Activated naive CD4-positive, alpha-beta T cell treated with anti-CD3 and anti-CD28 coated beads, Interleukin-2, amount 10 ng/mL, durations not matched to agents 7 days and 5 days (primary cell): ENCODE data around the gene EFCAB14.

Source experiments
- CTCF ChIA-PET: fragments of 350-600 bp; sonication (Branson Sonifier 250); formaldehyde crosslinking; loops from one replicate; lab custom pipeline; 2021; ENCODE audit warnings: antibody characterized with exemption; lab: Charles Lee
- DNase-seq: peaks from one replicate; pipeline ENCODE4 v3.0.0-alpha.2; 2020
- H3K27ac Mint-ChIP-seq: one replicate; pipeline ENCODE4 v1.8.0; 2021; ENCODE audit warnings: mild to moderate bottlenecking, moderate library complexity, mixed read lengths
- H3K27me3 Mint-ChIP-seq: one replicate; pipeline ENCODE4 v1.8.0; 2021; ENCODE audit warnings: mild to moderate bottlenecking, mixed read lengths
- H3K36me3 Mint-ChIP-seq: one replicate; pipeline ENCODE4 v1.8.0; 2021; ENCODE audit warnings: mixed read lengths
- H3K4me1 Mint-ChIP-seq: one replicate; pipeline ENCODE4 v1.8.0; 2021; ENCODE audit warnings: mixed read lengths
- H3K4me3 Mint-ChIP-seq: one replicate; pipeline ENCODE4 v1.8.0; 2021; ENCODE audit warnings: mild to moderate bottlenecking, moderate library complexity, mixed read lengths
- H3K9me3 Mint-ChIP-seq: one replicate; pipeline ENCODE4 v1.8.0; 2021; ENCODE audit warnings: mixed read lengths

Gene EFCAB14

GRCh38 chr1:46687093-46687659 is 31.7 kb downstream of the EFCAB14 start:
- H3K4me1 Mint-ChIP-seq: peaks cover 22% of the 10 kb centered on the region
- H3K9me3 Mint-ChIP-seq: no peaks in the 10 kb centered on the region
- peak overlapping the region; percentile 20 for H3K27ac Mint-ChIP-seq
- H3K27me3 Mint-ChIP-seq: no peaks in the 10 kb centered on the region
- H3K36me3 Mint-ChIP-seq: peaks cover 77% of the 10 kb centered on the region
- no peak overlapping the region for H3K4me3 Mint-ChIP-seq
- DNase-seq: no peak
- CTCF ChIA-PET: no interaction called here

DNA sequence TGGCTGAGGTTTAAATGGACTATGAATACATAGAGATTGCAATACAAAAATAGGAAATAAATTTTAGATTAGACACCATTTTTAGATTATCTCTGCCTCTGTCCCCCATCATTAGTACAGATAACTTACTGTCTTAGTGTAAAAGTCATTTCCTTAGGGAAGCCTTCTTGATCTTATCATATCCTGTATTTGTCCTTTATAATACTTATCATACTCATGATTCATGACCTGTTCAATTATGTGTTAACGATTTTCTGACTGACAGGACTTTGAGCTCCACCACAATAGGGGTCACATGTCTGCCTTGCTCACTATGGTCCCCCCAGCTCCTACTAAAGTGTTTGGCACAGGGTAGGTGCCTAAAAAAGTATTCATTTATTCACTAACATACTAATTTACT is 32.7 kb downstream of the EFCAB14 start:
- Mint-ChIP-seq H3K27me3 (no peaks in the 10 kb centered on the region), H3K36me3 (peaks cover 77% of the 10 kb centered on the region), H3K4me1 (peaks cover 22% of the 10 kb centered on the region), H3K9me3 (no peaks in the 10 kb centered on the region), H3K27ac (no peak overlapping the region), H3K4me3 (no peak overlapping the region)
- DNase-seq: no peak
- CTCF ChIA-PET: interaction anchor here (1.5 kb wide), 1 partner anchor 9 kb away, joined by 5 read pairs; no protein-coding TSS in a partner anchor

GRCh38 chr1:46684670-46685069 is 34.2 kb downstream of the EFCAB14 start:
- Mint-ChIP-seq H3K4me1 (peaks cover 22% of the 10 kb centered on the region), H3K4me3 (no peak overlapping the region), H3K36me3 (peaks cover 75% of the 10 kb centered on the region), H3K27ac (no peak overlapping the region), H3K27me3 (no peaks in the 10 kb centered on the region), H3K9me3 (no peaks in the 10 kb centered on the region)
- no peak for DNase-seq
- CTCF ChIA-PET: interaction anchor here (1.3 to 1.5 kb wide), 2 partner anchors 7 to 35 kb away, joined by 5 read pairs; partner anchors contain the start of gene EFCAB14

DNA sequence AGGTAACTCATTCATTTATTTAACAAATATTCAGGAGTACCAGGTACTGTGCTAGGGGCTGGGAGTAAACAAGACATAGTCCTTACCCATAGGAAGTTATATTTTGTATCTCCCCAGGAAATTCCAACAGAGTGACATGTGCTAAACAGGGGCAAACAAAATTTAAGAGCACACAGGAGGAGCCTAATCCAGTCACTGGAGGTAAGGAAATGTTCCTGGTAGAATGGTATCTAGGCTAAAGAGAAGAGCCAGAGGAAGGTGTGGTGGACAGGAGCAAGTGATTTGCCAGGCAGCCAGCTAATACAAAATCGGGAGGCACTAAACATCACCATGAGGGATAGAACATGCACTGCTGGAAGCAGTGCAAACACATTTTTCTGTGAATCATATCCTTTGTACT is 36.9 kb downstream of the EFCAB14 start:
- Mint-ChIP-seq H3K4me3 (no peak overlapping the region), H3K4me1 (peaks cover 16% of the 10 kb centered on the region), H3K27me3 (no peaks in the 10 kb centered on the region), H3K9me3 (no peaks in the 10 kb centered on the region), H3K27ac (no peak overlapping the region), H3K36me3 (peaks cover 72% of the 10 kb centered on the region)
- DNase-seq: no peak
- CTCF ChIA-PET: no interaction called here

GRCh38 chr1:46681333-46682034 is 37.4 kb downstream of the EFCAB14 start:
- Mint-ChIP-seq H3K27me3 (no peaks in the 10 kb centered on the region), H3K9me3 (no peaks in the 10 kb centered on the region), H3K27ac (no peak overlapping the region), H3K36me3 (peaks cover 71% of the 10 kb centered on the region), H3K4me1 (peaks cover 17% of the 10 kb centered on the region), H3K4me3 (no peak overlapping the region)
- no peak for DNase-seq
- CTCF ChIA-PET: interaction anchor here (0.6 kb wide), 1 partner anchor 281 kb away, joined by 3 read pairs; no protein-coding TSS in a partner anchor

DNA sequence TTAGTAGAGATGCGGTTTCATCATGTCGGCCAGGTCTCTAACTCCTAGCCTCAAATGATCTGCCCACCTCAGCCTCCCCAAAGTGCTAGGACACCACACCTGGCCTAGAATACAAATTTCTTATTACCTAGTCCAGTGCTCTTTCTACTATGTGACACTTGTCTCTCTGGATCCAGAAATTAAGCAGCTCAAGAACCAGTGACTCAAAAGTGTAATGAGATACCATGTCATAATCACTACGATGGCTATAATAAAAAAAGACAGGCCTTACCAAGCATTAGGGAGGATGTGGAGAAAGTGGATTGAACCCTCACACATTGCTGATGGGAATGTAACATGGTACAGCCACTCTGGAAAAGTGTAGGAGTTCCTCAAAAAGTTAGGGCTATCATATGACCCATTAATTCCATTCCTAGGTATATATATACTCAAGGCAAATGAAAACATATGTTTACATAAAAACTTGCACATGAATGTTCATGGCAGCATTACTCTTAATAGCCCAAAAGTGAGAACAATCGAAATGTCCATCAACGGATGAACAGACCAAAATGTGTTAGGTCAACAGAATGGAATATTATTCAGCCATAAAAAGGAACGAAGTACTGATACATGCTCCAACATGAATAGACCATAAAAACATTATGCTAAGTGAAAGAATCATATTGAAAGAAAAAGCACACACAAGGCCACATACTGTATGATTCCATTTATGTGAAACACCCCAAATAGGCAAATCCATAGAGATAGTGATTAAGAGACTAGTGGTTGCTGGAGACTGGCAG is 38.9 kb downstream of the EFCAB14 start:
- Mint-ChIP-seq H3K4me1 (peaks cover 32% of the 10 kb centered on the region), H3K27ac (no peak overlapping the region)
- CTCF ChIA-PET: no interaction called here

GRCh38 chr1:46677339-46677738 is 41.6 kb downstream of the EFCAB14 start:
- Mint-ChIP-seq H3K36me3 (peaks cover 73% of the 10 kb centered on the region), H3K27ac (peak overlapping the region; percentile 97)

More for the DNA sequence above, 38.9 kb downstream of the EFCAB14 start:
- H3K9me3 Mint-ChIP-seq: no peaks in the 10 kb centered on the region
- H3K36me3 Mint-ChIP-seq: peaks cover 72% of the 10 kb centered on the region
- H3K4me3 Mint-ChIP-seq: no peak overlapping the region
- H3K27me3 Mint-ChIP-seq: no peaks in the 10 kb centered on the region
- DNase-seq: no peak

DNA sequence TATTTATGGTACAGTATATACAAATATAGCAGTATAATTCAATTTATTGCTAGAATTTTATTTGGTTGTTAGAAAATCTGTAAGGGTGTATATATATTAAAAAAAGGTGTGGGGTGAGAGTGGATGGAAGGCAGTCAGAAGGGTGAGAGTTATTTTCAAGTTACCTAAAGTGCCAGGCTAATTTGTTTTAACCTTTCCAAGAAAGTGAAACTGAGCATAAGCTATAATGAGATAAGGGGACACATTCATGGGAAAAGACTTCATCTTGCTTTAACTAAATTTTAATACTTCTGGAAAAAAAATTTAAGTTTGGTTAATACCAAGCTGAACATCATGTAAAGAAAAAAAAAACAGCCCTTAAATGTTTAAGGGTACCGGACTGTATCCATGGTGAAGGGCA is 42.4 kb downstream of the EFCAB14 start:
- H3K27me3 Mint-ChIP-seq: no peaks in the 10 kb centered on the region
- CTCF ChIA-PET: interaction anchor here (0.7 to 1.8 kb wide), 5 partner anchors 9 to 72 kb away, joined by 3 to 7 read pairs (median 3); partner anchors contain the start of genes ATPAF1 and MKNK1
- H3K4me1 Mint-ChIP-seq: peaks cover 39% of the 10 kb centered on the region
- DNase-seq: no peak
- peak overlapping the region; percentile 55 for H3K4me3 Mint-ChIP-seq
- H3K9me3 Mint-ChIP-seq: no peaks in the 10 kb centered on the region
- peak overlapping the region; percentile 97 for H3K27ac Mint-ChIP-seq
- peaks cover 67% of the 10 kb centered on the region for H3K36me3 Mint-ChIP-seq

More at GRCh38 chr1:46677339-46677738, 41.6 kb downstream of the EFCAB14 start:
- Mint-ChIP-seq H3K4me3 (no peak overlapping the region), H3K4me1 (peaks cover 39% of the 10 kb centered on the region), H3K9me3 (no peaks in the 10 kb centered on the region), H3K27me3 (no peaks in the 10 kb centered on the region)
- CTCF ChIA-PET: interaction anchor here (1.1 to 2.0 kb wide), 5 partner anchors 8 to 73 kb away, joined by 3 to 7 read pairs (median 5); partner anchors contain the start of gene MKNK1
- DNase-seq: no peak

- Mint-ChIP-seq H3K27me3 (no peaks in the 10 kb centered on the region), H3K4me3 (peak overlapping the region; percentile 55), H3K9me3 (no peaks in the 10 kb centered on the region), H3K27ac (peak overlapping the region; percentile 97), H3K36me3 (peaks cover 63% of the 10 kb centered on the region), H3K4me1 (peaks cover 39% of the 10 kb centered on the region)
- CTCF ChIA-PET: interaction anchor here (0.7 to 1.1 kb wide), 2 partner anchors 8 to 62 kb away, joined by 3 read pairs; partner anchors contain the start of gene ATPAF1
- no peak for DNase-seq
These were observed 43.2 kb downstream of the EFCAB14 start for GRCh38 chr1:46675549-46676314.

DNA sequence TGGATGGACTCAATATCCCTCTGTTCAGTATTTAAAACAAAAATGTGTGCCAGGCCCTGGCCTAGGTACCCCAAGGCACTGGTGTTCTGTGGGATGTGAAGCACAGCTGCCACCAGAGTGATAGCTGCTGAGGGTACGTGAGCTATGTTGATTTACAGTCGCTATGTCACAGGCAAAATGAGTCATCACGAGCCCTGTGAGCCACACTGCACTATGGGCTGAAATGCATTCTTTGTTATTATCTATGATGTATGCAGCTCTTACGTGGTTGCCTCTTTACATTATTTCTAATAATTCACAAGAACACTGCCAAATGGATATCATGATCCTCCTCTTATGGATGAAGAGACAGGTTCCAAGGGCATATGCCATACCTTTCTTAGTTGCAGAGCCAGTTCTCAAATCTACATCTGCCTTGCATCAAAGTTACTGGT is 45.1 kb downstream of the EFCAB14 start:
- Mint-ChIP-seq H3K4me3 (no peak overlapping the region), H3K9me3 (no peaks in the 10 kb centered on the region), H3K27ac (peak overlapping the region; percentile 28), H3K27me3 (no peaks in the 10 kb centered on the region), H3K4me1 (peaks cover 39% of the 10 kb centered on the region), H3K36me3 (peaks cover 49% of the 10 kb centered on the region)
- CTCF ChIA-PET: no interaction called here
- DNase-seq: no peak

DNA sequence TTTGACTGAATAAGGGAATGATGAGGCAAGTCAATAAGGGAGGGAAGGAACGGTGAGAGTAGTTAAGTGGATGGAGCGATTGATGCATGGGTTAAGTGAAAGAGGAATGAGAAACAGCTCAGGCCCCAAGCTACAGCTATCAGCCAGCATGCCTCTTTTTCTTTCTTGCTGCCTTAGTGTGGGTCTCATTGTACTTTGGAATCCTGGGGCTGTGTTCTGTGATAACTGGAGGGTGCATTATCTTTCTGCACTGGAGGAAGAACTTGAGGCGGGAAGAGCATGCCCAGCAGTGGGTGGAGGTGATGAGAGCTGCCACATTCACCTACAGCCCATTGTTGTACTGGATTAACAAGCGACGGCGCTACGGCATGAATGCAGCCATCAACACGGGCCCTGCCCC is 46.2 kb downstream of the EFCAB14 start:
- no peak overlapping the region for H3K4me3 Mint-ChIP-seq
- H3K9me3 Mint-ChIP-seq: no peaks in the 10 kb centered on the region
- no peak overlapping the region for H3K27ac Mint-ChIP-seq
- peaks cover 39% of the 10 kb centered on the region for H3K36me3 Mint-ChIP-seq
- CTCF ChIA-PET: no interaction called here
- no peaks in the 10 kb centered on the region for H3K27me3 Mint-ChIP-seq
- no peak for DNase-seq
- peaks cover 34% of the 10 kb centered on the region for H3K4me1 Mint-ChIP-seq

DNA sequence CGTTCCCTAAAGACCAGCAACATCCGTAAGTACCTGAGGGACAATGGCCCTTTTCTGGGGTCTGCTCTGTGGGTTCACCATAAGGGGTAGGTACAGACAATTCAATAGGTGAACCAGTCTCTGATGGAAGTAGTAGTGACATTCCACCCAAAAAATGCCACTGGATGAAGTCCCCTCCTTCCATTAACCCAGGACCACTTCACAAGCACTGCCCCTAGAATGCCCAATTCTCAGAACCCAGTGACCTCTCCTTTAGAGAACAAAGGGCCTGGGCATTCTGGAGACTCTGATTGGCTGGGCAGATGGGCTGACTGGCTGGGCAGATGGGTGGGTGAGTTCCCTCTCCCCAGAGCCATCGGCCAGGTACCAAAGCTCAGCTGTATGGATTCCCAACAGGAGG is 47.4 kb downstream of the EFCAB14 start, which contains the start of gene TEX38:
TEX38 (plus strand) TSS at position 301 of the 400 bp plus-strand sequence; CDS start at position 382, 81 bp downstream.
- H3K36me3 Mint-ChIP-seq: peaks cover 30% of the 10 kb centered on the region
- no peaks in the 10 kb centered on the region for H3K27me3 Mint-ChIP-seq
- no peak for DNase-seq
- H3K9me3 Mint-ChIP-seq: no peaks in the 10 kb centered on the region
- no peak within 1 kb of the TSS for H3K4me3 Mint-ChIP-seq
- CTCF ChIA-PET: no interaction called here
- H3K27ac Mint-ChIP-seq: no peak within 1 kb of the TSS
- H3K4me1 Mint-ChIP-seq: peaks cover 34% of the 10 kb centered on the region

DNA sequence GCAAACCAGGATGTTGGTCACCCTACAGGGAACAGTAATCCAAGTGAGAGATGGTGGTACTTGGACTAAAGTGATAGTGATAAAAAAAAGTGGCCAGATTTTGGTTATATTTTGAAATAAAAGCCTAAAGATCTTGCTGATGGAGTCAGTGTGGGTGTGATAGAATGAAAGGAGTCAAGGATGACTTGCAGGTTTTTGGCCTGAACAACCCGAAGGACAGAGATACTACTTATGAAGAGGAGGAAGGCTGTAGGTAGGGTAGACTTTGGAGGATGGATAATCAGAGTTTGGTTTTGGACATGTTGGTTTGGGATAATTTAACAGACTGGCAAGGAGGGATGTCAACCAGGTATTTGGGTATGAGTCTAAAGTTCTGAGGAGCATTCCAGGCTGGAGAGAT is 48.8 kb downstream of the EFCAB14 start:
- Mint-ChIP-seq H3K27ac (no peak overlapping the region), H3K4me1 (peaks cover 28% of the 10 kb centered on the region), H3K36me3 (peaks cover 24% of the 10 kb centered on the region), H3K27me3 (no peaks in the 10 kb centered on the region), H3K4me3 (no peak overlapping the region), H3K9me3 (no peaks in the 10 kb centered on the region)
- CTCF ChIA-PET: no interaction called here
- DNase-seq: no peak
